ENCODE data around the gene PLEKHG7.

The PLEKHG7 gene

DNA sequence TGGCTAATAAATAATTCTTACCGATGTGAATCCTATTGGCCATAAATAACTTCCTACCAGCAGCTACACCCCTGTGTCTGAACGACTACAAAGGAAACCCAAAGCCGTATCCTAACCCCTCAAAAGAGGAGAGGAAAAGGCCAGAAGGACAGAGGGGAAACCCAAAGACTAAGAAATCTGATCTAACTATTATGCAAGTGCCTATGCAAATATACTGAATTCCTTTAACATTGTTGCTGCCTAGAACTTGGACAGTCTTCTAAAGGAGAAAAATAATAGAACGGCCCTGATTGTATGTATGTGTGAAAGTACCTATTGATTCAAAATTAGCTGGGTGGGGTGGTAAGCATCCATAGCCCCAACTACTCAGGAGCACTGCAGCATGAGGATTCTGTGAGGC, 997 bp downstream of the PLEKHG7 start:
- H3K4me3 ChIP-seq (ENCODE audit: low read depth, low read length) = no peak overlapping the region
- no peak for DNase-seq (ENCODE audit: low read depth, low spot score)
- in situ Hi-C loops (cut with HindIII; ENCODE audit: low sequenced_read_pairs) = no loop called here
- TF ChIP-seq, protein P1, sequence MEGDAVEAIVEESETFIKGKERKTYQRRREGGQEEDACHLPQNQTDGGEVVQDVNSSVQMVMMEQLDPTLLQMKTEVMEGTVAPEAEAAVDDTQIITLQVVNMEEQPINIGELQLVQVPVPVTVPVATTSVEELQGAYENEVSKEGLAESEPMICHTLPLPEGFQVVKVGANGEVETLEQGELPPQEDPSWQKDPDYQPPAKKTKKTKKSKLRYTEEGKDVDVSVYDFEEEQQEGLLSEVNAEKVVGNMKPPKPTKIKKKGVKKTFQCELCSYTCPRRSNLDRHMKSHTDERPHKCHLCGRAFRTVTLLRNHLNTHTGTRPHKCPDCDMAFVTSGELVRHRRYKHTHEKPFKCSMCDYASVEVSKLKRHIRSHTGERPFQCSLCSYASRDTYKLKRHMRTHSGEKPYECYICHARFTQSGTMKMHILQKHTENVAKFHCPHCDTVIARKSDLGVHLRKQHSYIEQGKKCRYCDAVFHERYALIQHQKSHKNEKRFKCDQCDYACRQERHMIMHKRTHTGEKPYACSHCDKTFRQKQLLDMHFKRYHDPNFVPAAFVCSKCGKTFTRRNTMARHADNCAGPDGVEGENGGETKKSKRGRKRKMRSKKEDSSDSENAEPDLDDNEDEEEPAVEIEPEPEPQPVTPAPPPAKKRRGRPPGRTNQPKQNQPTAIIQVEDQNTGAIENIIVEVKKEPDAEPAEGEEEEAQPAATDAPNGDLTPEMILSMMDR (IDR thresholded peaks at IDR 0.05; ENCODE audit: low read depth, low read length) = no peak

DNA sequence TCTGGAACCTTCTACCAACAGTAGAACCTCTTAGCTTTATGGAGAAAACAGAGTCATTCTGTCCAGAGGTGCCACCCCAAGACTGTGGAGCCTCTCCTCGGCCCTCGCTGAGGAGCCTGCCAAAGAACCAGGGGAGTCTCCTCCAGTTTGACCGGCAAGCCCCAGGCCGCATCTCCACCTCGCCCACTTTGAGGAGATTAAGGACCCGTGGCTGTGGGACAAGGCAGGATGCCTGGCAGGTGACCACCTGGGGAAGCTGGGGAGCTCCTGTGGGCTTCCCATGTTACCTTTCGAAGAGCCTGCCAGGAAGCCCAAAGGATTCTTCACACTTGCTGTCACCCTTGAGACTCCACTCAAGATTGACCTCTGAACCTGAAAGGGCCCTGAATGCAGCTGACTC, 3.8 kb downstream of the PLEKHG7 start:
- DNase-seq (ENCODE audit: low read depth, low spot score) = no peak
- in situ Hi-C loops (cut with HindIII; ENCODE audit: low sequenced_read_pairs) = no loop called here
- no peak overlapping the region for H3K4me3 ChIP-seq (ENCODE audit: low read depth, low read length)
- TF ChIP-seq, protein P1 (IDR thresholded peaks at IDR 0.05; ENCODE audit: low read depth, low read length) = no peak

DNA sequence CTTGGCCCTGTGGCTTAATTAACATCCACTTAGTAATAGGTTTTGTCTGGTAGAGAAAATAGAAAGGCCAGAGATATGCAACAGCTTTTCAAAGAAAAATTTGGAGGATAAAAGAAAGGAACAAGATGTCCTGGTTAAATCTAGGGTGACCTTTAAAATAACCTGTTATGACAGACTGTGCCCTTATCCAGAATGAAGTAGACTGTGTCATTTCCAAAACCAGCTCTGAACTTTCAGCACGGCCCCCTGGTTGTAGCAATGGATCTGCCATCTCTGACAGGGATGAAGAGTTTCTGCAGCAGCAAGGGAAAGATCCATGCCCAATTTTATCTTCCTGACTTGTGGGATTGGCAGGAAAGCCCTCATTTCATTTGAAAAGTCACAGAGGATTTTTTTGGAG, 5.1 kb downstream of the PLEKHG7 start:
- no peak for DNase-seq (ENCODE audit: low read depth, low spot score)
- no peak overlapping the region for H3K4me3 ChIP-seq (ENCODE audit: low read depth, low read length)
- in situ Hi-C loops (cut with HindIII; ENCODE audit: low sequenced_read_pairs) = no loop called here
- TF ChIP-seq, protein P1 (IDR thresholded peaks at IDR 0.05; ENCODE audit: low read depth, low read length) = no peak

DNA sequence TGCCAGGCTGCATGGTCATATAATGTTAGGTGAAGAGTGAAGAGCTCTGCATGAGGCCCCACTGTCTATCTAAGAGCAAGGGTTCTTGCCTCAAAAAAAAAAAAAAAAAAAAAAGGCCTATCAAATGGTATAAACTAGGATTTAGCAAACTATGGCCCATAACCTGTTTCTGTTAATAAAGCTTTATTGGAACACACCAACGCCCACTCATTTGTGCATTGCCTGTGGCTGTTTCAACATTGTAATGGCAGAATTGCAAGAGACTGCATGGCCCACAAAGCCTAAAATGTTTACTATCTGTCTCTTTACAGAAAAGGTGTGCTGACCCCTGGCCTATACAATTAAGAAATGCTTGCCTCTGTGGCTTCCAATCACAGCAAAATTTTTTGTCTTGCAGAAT, 12.8 kb downstream of the PLEKHG7 start:
- in situ Hi-C loops (cut with HindIII; ENCODE audit: low sequenced_read_pairs) = no loop called here
- TF ChIP-seq, protein P1 (IDR thresholded peaks at IDR 0.05; ENCODE audit: low read depth, low read length) = no peak
- no peak for DNase-seq (ENCODE audit: low read depth, low spot score)
- H3K4me3 ChIP-seq (ENCODE audit: low read depth, low read length) = no peak overlapping the region

DNA sequence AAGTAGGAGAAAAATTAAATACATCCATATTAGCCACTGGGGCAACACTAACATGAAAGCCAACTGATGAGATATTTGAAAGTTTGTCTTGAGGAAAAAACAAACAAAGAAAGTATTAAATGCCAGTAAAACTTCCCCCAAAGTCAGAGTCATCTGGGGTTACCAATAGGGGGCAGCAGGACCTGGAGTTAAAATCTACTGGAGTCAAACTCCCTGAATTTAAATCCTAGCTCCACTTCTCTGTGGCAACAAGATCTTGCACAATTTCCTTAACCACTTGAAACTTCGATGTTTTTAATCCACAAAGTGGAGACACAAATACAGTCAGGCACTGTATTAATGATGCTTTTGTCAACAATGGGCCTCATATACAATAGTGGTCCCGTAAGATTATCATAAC, 14.4 kb downstream of the PLEKHG7 start:
- no peak overlapping the region for H3K4me3 ChIP-seq (ENCODE audit: low read depth, low read length)
- in situ Hi-C loops (cut with HindIII; ENCODE audit: low sequenced_read_pairs) = no loop called here
- TF ChIP-seq, protein P1 (IDR thresholded peaks at IDR 0.05; ENCODE audit: low read depth, low read length) = peak; percentile 38
- DNase-seq (ENCODE audit: low read depth, low spot score) = peak; percentile 24

DNA sequence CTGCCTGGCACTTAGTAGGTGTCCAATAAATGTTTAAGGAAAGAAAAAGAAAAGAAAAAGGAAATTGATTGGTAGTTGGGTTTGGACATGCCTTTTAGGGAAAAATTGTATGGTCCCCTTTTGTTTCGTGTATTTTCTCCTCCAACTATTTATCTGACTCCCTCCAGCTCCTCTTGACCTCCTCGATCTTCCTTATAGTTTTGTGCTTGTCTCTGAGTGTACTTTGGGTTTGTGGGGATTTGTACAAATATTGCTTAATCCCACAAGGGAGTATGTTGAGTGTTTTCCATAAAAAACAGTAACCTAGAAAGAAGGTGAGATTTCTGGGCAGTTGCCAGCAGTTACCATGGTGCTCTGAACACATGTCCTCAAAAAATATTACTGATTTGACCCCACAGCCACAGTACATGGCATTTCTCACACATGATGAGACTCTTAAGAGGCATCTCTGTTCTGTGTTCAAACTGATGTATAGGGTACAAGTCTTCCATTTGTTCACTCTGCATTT, 15.7 kb downstream of the PLEKHG7 start:
- TF ChIP-seq, protein P1 (IDR thresholded peaks at IDR 0.05; ENCODE audit: low read depth, low read length) = no peak
- DNase-seq (ENCODE audit: low read depth, low spot score) = no peak
- in situ Hi-C loops (cut with HindIII; ENCODE audit: low sequenced_read_pairs) = no loop called here
- H3K4me3 ChIP-seq (ENCODE audit: low read depth, low read length) = no peak overlapping the region

DNA sequence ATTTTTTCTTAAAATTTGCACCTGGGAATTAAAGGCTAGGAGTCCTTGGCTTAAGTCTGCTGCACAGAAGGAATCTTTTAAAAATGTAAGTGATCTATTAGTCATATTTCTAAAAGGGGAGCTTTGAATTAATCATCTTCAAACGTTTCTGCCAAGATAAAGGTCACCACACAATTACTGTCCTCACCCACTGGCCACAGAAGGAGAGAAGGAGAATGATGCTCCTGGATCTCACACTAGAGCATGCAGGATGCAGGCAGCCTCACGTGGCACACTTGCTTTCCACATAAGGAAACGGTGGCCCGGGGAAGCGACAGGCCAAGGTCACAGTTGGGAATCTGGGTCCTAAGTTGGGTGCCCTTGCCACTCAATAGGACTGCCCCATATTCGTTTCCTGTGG, 16.9 kb downstream of the PLEKHG7 start:
- no peak overlapping the region for H3K4me3 ChIP-seq (ENCODE audit: low read depth, low read length)
- TF ChIP-seq, protein P1 (IDR thresholded peaks at IDR 0.05; ENCODE audit: low read depth, low read length) = no peak
- in situ Hi-C loops (cut with HindIII; ENCODE audit: low sequenced_read_pairs) = no loop called here
- no peak for DNase-seq (ENCODE audit: low read depth, low spot score)

All from astrocyte of the spinal cord (primary cell).